Fibroblast of lung (primary cell): Measurements from ENCODE around the gene CNDP2. TPM values are rescaled to one million over a fixed set of nuclear protein-coding genes. Genes with fewer than 3 reads are reported as not detected.

ENCODE experiments used
- DNase-seq, 2 donors: peaks; one replicate each; pipeline versions ENCODE4 v3.0.0 to v3.0.0-alpha.2; 2010; ENCODE audit warnings: low read depth in 2 of 2
- H2AFZ ChIP-seq: 2 replicates; pipeline ENCODE4 v1.5.1; 2012; ENCODE audit warnings: low read length, control low read depth, inconsistent platforms
- H3K27ac ChIP-seq: 2 replicates; pipeline ENCODE4 v1.5.1; 2011; ENCODE audit warnings: low read length, control low read depth; ENCODE audit not compliant: insufficient read depth
- H3K27me3 ChIP-seq: 2 replicates; pipeline ENCODE4 v1.5.1; 2011; ENCODE audit warnings: mild to moderate bottlenecking, low read length; ENCODE audit not compliant: control insufficient read depth, insufficient read depth
- H3K36me3 ChIP-seq: 2 replicates; pipeline ENCODE4 v1.5.1; 2011; ENCODE audit warnings: low read length; ENCODE audit not compliant: control insufficient read depth, insufficient read depth
- H3K4me1 ChIP-seq: 2 replicates; pipeline ENCODE4 v1.5.1; 2011; ENCODE audit warnings: low read length; ENCODE audit not compliant: control insufficient read depth, insufficient read depth; ENCODE audit errors: extremely low read depth
- H3K4me2 ChIP-seq: 2 replicates; pipeline ENCODE4 v1.5.1; 2011; ENCODE audit warnings: low read length, control low read depth; ENCODE audit not compliant: insufficient read depth; ENCODE audit errors: extremely low read depth
- H3K4me3 ChIP-seq, 4 experiments: fragments of 200-600 bp in 1 of 4; sonication (generic) in 1 of 4; replicated peaks in 1 of 4; 2 replicates each; pipeline ENCODE4 v1.5.1; 2011 to 2016; ENCODE audit warnings: low read length in 4 of 4, low read depth in 3 of 4, mild to moderate bottlenecking in 3 of 4, control low read depth in 2 of 4, inconsistent platforms in 1 of 4, mixed read lengths in 1 of 4; ENCODE audit not compliant: insufficient read depth in 1 of 4; ENCODE audit errors: control extremely low read depth in 1 of 4
- H3K79me2 ChIP-seq: 2 replicates; pipeline ENCODE4 v1.5.1; 2012; ENCODE audit warnings: mild to moderate bottlenecking, low read length, inconsistent platforms; ENCODE audit not compliant: control insufficient read depth, insufficient read depth
- H3K9ac ChIP-seq: 2 replicates; pipeline ENCODE4 v1.5.1; 2011; ENCODE audit warnings: mild to moderate bottlenecking, low read length, control low read depth; ENCODE audit not compliant: insufficient read depth
- H3K9me3 ChIP-seq: 2 replicates; pipeline ENCODE4 v1.5.1; 2012; ENCODE audit warnings: low read depth, low read length; ENCODE audit not compliant: control insufficient read depth, insufficient read depth
- H4K20me1 ChIP-seq: 2 replicates; pipeline ENCODE4 v1.5.1; 2011; ENCODE audit warnings: low read length; ENCODE audit not compliant: control insufficient read depth, insufficient read depth; ENCODE audit errors: extremely low read depth
- CTCF ChIP-seq, 2 donors: IDR thresholded peaks in 1 of 2; conservative IDR thresholded peaks in 1 of 2; 1 replicate in 1 of 2; 2 replicates in 1 of 2; pipeline ENCODE4 v1.5.1; 2011 to 2012; ENCODE audit warnings: low read length in 2 of 2, control low read depth in 1 of 2, inconsistent platforms in 1 of 2, low read depth in 1 of 2, mild to moderate bottlenecking in 1 of 2
- EZH2 ChIP-seq: IDR thresholded peaks from 2 replicates; pipeline ENCODE4 v1.5.1; 2012; ENCODE audit warnings: low read length, control low read depth, mild to moderate bottlenecking; ENCODE audit errors: missing control alignments
- polyA plus RNA-seq, 2 donors: library from polyadenylated mRNA; depleted of rRNA in 1 of 2; stranded (reverse) in 1 of 2; unstranded in 1 of 2; fragments of >200 nt; gene quantifications; 2 replicates each; pipeline ENCODE4 v1.2.1, GENCODE V29; 2011 to 2012; ENCODE audit warnings: missing spikeins in 1 of 2
- total RNA-seq: library from RNA; depleted of rRNA; stranded (reverse); fragments of >200 nt; gene quantifications from 2 replicates; pipeline ENCODE4 v1.2.1, GENCODE V29; 2014

CNDP2 gene
- total and polyA plus RNA-seq, 2 donors (not counting 1 experiment from before 2014, with no cell fraction given): 41.8 to 69.8 TPM

GRCh38 chr18:74518456-74519295, 22.5 kb downstream of the CNDP2 start:
- no peaks in the 10 kb centered on the region for H3K4me1 ChIP-seq
- DNase-seq: no peak
- no peaks in the 10 kb centered on the region for H3K9me3 ChIP-seq
- H3K27ac ChIP-seq: no peak overlapping the region
- H3K9ac ChIP-seq: no peak overlapping the region
- TF ChIP-seq CTCF (conservative IDR thresholded peaks at IDR 0.05 in 1 of 2, IDR thresholded peaks at IDR 0.05 in 1 of 2; ENCODE audit: low read depth in 1 of 2, low read length in 2 of 2) (no peak), EZH2 (no peak)
- H3K79me2 ChIP-seq: no peaks in the 10 kb centered on the region
- H3K27me3 ChIP-seq: no peaks in the 10 kb centered on the region
- no peak overlapping the region for H3K4me2 ChIP-seq
- no peak overlapping the region for H2AFZ ChIP-seq
- H4K20me1 ChIP-seq: no peaks in the 10 kb centered on the region
- H3K4me3 ChIP-seq: no peak overlapping the region
- peaks cover 27% of the 10 kb centered on the region for H3K36me3 ChIP-seq

- H2AFZ ChIP-seq: no peak overlapping the region
- H3K27ac ChIP-seq: no peak overlapping the region
- H3K4me1 ChIP-seq: no peaks in the 10 kb centered on the region
- H3K36me3 ChIP-seq: peaks cover 27% of the 10 kb centered on the region
- DNase-seq: no peak
- H3K4me2 ChIP-seq: no peak overlapping the region
- no peak overlapping the region for H3K4me3 ChIP-seq
- TF ChIP-seq CTCF (conservative IDR thresholded peaks at IDR 0.05 in 1 of 2, IDR thresholded peaks at IDR 0.05 in 1 of 2; ENCODE audit: low read depth in 1 of 2, low read length in 2 of 2): no peak
- TF ChIP-seq EZH2: no peak
- no peaks in the 10 kb centered on the region for H3K27me3 ChIP-seq
- H3K79me2 ChIP-seq: no peaks in the 10 kb centered on the region
- H4K20me1 ChIP-seq: no peaks in the 10 kb centered on the region
- H3K9ac ChIP-seq: no peak overlapping the region
- no peaks in the 10 kb centered on the region for H3K9me3 ChIP-seq
Measured at GRCh38 chr18:74519320-74520095, 23.3 kb downstream of the CNDP2 start.

GRCh38 chr18:74520096-74520833, 24.1 kb downstream of the CNDP2 start:
- TF ChIP-seq CTCF (conservative IDR thresholded peaks at IDR 0.05 in 1 of 2, IDR thresholded peaks at IDR 0.05 in 1 of 2; ENCODE audit: low read depth in 1 of 2, low read length in 2 of 2) (no peak), EZH2 (no peak)
- Histone ChIP-seq H3K4me1 (no peaks in the 10 kb centered on the region), H3K79me2 (no peaks in the 10 kb centered on the region), H3K9ac (no peak overlapping the region), H4K20me1 (no peaks in the 10 kb centered on the region), H3K4me2 (no peak overlapping the region), H3K27me3 (no peaks in the 10 kb centered on the region), H3K27ac (no peak overlapping the region), H3K36me3 (peaks cover 25% of the 10 kb centered on the region), H3K4me3 (no peak overlapping the region), H3K9me3 (no peaks in the 10 kb centered on the region), H2AFZ (no peak overlapping the region)
- DNase-seq: no peak
